ELR (cell line): ENCODE data around the gene NRP2.

Experiments
- DNase-seq: peaks from one replicate; pipeline ENCODE4 v3.0.0-alpha.2; 2015; ENCODE audit warnings: low read depth

NRP2 gene

DNA sequence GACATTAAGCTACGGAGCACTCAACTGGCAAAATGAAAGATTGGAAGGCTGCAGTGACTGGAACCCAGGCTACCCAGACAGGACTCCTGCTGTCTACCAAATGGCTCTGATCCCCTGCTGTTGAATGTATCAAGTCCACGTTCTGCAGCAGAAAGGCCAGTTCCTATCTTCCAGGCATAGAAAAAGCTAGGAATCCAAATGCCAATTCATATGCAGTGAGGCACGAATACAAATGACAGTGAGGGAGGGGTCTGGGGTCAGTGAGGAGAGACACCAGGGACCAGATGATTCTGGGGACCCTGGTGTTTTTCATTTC is 5.3 kb downstream of the NRP2 start:
- DNase-seq, result no peak

DNA sequence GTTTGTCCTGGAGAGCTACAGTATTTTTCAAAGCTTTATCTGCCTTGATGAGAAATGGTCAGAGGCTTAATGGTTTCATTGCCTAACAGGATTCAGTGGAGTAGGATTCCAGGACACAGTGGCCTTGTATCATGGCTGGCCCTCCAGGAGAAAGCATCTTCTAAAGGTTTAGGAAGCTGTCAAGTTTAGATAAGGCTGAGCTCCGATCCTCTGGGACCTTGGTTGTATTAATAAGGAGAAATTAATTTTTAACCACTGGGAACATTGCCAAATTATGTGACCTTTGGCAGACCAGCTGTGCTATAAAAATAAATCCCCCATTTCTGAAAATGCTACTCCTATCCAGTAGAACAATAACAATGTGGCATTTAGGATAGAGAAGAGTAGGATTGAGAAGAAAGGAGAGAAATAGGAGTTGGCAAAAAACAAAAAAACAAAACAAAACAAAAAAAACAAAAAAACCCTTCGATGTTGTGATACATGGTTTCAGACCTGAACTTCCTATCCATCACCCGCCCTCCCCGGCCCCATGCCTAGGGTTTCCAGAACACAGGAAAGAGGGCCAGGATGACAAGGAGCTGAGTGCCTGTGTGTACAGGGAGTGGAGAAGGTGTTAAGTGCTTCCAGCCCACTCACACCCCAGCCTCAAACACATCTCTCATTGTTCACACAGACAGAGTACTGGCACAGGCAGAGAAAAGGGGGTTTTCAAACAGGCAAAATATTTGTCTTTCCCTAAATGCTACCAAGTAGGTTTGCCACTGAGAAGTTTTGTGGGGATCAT is 6.3 kb downstream of the NRP2 start:
- DNase-seq, result no peak

DNA sequence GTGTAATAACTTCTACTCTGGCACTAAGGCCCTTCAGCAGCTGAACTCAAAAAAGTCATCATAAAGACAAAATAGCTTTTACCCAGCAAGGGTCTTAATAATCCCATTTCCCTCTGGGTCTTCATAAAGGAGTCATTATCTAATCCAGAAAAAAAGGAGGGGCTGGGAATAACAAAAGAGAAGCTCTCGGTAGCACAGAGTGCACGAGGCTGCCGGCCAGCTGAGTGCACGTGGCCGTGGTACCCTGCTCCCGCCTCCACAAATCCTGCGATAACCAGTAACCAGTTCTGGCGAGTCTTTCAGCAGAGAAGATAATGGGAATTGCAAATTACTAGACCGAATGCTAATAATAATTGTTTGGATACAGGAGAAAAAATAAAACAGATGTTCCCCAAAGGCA is 7.5 kb downstream of the NRP2 start:
- DNase-seq, result no peak

DNA sequence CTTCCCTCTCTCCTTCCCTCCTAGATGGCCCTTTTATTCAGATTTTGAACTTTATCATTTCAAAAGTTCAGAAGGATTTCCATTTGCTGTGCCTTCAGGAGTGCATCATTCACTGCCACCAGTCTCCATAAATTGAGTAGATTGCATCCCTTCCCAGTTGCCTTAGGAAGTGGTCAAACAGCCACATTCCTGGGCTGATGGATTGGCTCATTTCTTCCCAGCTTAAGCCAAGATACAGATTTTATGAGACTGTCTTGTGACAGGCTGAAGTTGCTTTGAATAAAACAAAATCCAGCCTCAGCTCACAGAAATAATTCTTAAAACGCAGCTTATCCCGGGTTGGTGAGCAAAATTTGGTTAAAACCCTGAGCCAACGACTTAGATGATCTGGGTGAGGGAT is 9.8 kb downstream of the NRP2 start:
- peak; percentile 54 for DNase-seq

DNA sequence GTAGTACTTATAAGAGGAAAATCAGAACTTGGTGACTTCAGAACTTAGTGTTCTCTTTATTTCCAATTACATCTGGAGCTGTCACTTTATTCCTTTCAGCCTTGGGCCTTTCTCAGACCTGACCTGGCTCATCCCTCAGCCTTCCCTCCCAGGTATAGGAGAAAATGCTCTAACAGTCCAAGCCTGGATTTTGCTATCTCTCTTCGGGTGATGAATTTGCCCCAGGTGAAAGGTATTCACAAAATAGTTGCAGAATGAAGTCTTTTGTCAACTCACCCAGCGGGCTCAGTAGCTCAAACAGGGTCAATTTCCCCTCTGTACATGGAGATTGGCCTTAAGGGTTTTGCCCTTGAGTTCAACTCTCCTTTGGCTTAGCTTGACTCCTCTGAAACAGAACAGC is 12.0 kb downstream of the NRP2 start:
- DNase-seq, result no peak

DNA sequence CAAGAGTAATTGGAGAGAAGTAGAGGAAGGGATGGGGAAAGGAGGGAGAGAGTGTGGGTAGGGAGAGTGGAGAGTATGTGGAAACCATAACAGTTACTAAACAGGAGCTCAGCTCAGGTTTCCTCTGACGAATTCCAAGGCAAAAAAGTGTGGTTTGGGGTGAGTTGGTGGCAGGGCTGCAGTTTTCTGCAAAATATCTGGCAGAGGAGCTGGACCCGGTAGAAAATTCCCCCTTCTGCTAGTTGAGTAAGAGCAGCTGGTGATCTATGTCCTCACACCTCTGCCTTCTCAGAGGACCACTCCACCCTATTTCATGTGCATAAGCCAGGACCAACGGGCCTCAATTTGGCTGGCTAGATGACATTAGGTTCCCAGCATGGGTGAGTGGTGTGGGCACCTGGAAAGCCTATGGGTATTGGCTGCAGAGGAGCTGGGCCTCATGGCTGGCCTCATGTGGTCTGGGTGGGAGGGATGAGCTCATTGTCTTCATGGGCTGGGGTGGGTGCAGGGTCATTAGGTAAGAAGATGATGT is 13.2 kb downstream of the NRP2 start:
- peak; percentile 59 for DNase-seq

DNA sequence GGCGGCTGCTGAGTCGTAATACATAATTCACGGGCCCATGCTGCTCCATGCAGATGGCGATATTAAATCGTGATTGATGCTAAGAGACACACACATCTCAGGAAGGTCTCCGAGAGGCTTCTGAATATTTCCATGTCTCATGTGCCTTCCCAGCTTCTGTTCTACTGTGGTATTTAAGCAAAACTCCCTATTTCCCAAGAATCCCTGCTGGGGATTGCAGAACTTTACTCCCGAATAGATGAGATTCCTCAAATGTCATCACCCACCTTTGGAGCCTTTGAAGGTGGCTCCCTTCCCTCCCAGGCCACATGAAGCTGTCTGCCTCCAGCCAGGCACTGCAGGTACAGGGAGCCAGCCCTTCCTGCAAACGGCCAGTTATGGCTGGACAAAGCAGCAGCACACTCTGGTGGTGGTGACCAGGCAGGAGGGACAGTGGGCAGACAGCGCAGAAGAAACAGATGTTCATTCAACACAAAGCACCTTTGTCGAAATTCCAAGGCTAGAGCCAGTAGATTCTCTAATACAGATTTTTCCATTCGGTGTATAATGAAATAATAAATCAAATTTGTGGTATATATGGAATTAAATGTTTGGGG is 14.1 kb downstream of the NRP2 start:
- no peak for DNase-seq

DNA sequence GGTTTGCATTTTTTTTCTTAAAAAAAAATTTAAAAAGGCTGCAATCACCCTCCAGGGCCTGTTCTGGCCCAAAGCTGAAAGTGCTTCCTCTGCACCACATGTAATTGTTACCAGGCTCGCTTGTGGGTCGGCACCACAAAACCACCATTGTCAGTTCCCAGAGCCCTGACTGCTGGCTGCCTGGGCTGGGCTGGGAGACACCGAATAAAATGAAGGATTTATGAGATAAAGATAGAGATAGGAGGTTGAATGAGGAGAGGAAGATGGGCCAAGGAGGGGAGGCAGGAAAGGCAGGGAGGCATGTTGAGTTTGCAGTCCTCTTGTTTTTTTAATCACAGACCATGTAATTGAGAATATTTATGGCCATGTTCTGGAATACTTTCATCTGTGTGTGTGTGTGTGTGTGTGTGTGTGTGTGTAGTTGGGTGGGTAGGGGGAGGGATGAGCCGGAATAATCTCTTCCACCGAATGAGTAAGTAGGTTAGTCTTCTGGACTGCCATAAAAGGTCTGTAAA is 14.7 kb downstream of the NRP2 start:
- no peak for DNase-seq

DNA sequence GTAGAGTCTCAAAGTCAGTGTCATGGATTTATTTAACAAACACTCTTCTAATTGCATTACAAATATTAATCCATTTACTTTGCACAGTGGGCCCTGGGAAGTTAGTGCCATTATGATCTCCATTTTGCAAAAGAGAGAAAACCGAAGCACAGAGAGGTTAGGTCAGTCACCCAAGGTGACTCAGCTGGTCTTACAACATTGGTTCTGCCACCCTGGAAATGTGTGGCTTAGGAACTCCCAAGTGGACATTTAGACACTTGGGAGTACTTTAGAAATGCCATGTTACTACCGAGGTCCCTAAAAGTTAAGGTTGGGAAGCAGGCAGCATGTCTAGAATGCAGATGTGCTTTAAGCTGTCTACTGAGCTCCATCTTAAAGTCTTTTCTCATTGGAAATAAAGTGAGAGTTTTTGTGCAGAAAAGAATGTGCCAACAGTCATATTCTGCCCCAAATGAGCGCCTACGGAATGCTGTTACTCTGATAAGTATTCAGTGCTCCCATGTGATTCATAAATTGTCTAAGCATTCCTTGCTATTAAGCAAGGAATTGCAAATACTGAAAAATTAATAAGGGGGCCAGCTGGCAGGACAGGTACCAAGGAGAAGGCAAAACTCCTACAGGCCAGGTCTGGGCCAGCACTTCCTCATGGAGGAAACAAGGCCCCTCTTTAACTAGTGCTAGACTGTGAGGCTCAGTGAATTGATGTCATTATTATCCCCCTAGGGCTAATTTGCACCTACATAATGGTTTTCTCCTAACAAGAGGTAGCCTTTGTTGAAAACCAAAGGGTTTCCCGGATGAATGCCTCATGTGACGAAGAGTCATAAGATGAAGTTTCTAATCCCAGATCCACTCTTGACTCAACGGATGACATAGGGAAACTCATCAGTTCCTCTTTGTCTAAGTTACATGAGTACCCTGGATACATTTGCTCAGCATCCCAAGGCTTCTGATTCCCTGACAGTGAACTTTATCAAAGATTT is 16.3 kb downstream of the NRP2 start:
- peak; percentile 82 for DNase-seq

DNA sequence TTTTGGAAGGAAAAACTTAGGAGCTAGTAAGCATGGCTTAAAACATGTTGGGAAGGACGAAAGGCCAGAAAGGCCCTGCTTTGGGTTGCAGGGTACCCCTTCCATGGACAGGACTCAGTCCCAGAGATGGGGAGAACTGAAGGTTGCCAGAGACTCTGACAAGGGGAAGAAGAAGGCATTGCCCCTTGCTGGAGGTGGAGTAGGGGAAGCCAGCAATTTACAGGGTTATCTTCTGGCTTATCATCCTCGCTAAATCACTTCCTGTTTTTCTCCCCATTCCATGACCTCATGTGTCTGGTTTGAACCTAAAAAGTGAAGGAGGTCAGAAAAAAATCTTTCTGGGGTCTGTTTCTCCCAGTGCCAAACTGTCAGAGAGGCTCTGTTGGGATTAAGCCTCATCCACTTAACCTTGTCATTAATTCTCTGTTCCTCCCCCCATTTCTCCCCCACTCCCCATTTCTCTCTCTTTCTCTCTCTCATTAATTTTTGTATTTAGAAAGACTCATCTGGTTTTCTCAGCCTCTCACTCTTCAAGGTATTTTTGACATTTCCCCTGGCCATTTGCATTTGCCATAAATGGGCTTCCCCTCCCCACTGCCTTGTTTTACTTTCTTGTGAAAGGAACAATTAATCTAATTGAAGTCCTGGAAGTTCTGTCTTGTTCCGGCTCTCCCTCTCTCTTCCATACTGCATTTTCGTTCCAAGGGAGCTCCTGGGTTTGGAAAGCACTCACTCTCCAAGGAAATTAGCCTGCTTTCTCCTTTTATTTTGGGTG is 17.4 kb downstream of the NRP2 start:
- no peak for DNase-seq

DNA sequence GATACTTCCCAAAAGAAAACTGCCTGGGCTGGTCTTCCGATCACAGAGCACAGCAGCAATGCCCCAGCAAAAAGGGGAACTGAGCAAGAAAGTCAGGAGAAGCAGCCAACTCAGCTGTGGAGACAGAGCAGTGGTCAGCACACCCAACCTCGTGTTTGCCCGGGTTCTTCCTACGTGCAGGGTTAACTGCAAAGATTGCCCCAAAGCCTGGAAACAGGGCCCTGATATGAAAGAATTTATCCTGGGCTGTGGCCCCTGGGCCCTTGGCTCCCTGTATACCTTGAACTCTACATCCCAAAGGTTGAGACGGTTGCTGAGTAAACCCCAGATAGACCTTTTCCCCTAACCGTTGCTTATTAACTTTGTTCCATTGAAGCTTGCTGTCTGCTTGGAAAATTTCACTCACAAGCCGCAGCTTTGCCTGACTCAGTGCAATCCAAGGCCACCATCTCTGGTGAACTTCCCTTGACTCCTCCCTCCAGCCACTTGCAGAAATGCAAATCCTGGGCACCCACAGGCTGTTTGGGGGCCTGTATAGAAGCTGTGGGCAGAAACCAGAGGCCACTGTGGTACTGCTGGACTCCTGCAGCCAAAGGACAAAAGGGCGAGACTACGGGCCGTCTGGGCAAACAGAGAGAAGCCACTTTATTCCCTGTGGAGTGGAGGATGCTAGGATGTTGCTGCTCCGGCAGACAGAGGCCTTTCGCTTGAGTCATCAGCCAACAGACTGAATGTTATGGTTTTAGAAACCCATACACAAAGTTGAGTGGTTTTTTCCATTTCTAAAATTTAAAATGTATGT is 18.2 kb downstream of the NRP2 start:
- peak; percentile 89 for DNase-seq

DNA sequence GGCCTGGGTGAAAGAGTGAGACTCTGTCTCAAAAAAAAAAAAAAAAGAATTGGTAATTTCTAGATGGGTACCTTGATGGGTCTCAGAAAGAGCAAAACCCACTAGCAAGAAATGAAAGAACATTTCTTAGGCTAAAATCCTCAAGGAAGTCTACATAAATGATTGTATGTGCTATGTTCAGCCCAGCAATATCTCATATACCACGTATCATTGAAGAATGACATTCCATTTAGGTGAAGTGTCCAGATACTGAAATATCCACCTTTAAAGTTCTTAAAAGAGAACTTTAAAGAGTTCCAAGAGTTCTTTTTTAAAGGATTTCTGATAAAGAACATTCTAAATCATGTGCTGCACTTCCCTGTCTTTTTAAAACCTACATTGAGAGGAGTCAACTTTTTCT is 19.2 kb downstream of the NRP2 start:
- DNase-seq, result peak; percentile 84

DNA sequence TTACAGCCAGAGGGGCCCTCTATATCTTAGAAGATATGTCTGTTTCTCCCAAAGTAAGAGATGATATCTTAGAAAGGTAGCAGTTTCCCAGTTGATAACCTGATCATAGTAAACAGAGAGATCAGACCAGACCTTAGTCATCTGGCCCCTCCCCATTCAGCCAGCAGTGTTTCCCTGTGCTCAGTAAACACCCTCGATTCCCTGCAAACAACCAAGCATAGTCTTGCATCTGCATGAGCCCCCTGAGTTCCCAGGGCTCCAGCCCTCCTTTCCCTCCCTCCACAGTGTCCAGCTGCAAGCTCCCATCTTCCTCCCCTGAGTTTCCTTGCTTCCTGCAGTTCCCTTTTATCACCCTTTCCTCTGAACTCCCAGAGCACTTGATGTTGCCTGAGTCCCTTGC is 20.3 kb downstream of the NRP2 start:
- DNase-seq, result peak; percentile 39

DNA sequence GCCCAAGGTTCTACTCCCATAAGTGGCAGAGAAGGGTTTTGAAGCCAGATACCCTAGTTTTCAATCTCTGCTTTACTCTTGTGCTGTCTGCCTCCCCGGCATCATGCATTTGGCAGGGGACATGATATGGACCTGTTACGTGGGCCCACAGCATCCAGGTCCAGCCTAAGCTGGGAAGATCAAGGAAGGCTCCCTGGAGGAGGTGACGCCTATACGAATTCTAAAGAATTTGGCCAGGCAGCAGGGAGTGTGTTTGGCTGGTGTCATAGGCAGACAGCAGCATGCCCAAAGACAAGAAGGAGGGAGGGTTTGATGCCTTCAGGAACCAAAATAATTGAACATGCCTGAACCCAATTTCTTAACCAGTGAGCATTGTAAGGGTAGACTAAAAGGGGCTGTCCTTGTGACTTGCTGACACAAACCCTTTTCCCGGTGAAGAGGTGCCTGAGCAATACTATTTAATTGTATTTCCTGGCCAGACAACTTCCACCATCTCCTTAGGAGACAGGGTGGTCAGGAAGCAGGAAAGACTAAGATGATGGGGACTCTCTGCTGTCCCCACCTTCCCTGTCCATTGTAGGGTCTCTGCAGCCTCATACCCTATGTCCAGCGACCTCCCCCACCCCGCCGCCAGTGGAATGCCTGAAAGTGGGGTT is 21.3 kb downstream of the NRP2 start:
- DNase-seq, result no peak

DNA sequence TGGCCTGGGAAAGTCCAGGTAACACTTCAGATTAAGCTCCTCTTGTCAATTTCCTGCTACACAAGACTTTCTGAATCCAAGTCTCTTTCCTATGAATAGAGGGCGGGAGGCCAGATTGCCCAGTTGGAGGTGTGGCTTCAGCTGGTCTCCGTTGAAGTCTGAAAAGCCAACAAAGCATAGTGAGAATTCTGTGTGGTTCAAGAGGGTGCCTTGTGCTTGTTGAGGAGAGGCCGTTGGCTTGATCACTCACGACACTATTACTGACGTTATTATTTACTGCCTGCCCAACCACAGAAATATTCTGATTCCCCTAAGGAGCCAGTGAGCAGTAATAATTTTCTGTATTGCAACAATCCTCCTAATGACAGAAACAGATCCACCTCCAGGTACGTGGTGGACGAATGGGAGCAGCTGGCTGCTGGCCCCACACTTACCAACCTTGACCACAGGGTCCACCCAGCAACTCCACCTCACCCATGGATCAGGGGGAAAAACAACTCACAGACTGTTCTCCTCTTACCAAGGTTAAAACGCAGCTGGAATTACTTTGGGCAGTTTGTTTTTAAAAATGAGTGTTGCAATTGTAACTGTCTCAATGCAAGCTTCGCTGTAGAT is 21.9 kb downstream of the NRP2 start:
- DNase-seq, result no peak

DNA sequence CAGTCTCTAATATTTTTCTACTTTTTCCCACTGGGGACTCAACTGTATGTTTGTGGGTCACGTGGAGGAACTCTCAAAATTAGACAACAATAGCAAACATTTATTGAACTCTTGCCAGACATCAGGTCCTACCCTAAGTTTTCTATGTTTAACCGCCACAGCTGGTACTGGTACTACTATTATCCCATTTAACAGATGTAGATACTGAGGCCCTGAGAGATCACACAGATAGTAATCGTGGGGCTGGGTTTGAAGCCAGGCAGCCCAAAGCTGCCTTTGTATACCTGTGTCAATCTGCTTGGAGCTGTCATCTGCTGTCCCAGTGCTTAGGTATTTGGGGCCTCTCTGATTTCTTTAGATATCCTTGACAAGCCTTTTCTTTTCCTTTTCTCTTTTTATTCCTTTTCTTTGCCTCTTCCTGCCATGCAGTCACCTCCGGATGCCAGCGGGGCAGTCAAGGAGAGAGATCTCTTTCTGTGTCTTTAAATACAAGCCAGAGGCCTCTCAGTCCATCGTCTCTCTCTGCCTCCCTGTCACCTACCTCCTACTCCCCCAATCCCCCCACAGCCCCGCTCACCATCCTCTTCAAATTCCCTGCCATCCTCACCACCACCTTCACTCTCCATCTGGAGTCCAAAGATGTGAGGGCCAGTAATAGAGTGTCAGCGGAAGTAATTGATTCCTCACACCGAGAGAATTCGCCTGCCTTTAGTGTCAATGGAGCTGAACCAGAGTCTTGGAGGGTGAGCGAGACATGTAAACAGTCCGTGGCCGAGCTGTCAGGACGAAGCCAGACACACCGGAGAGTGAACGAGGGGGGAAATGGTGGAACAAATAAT is 23.4 kb downstream of the NRP2 start:
- no peak for DNase-seq

DNA sequence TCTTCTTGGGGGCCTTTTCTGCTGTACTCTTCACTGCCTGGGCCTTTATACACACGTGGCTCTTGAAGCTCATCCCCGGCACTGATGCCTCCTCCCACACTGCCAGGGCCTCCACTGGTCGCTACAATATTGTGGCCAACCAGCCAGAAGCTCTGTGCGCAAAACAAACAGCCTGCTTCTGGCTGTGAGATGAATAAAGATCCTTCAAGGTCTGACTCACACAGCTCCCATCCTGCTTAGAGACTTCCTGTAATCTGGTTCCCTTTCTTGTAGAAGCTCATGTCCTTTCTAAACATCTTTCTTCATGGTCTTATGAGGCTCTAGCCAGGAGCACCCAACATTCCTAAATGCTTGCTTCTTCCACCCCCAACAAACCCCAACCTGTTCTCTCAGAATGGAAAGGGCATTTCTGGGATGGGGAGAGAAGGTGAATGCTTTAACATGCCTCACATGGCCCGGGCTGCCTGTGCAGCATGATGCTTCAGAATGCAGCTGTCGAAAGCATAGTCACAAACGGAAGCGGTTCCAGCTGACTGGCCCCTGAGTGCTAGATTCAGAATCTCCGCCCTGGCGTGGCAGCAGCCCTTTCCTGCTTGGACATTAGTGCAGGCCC is 24.6 kb downstream of the NRP2 start:
- DNase-seq, result peak; percentile 90

DNA sequence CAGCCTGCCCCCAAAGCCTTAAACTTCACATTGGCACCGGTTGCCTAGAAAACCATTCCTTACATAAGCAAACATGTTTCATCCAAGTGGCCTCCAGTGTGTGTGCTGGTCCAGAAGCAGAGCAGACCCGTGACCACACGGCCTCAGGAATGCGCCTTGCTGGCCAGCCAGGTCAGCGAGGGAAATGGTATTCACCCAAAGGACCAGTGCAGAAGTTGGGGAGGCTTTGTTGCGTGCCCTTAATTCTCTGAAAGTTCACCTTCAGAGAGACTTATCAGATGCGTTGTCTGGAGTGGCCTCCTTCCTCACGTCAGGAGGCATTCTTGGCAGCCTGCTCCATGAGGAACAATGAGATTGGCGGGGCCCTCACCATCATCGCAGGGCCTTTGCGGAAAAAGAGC is 25.9 kb downstream of the NRP2 start:
- DNase-seq, result peak; percentile 33
